Measurements from ENCODE around the gene CGB3.
A peak's percentile ranks its signal among the peaks of the same experiment; 100 is the strongest.
"Not testable (repeated sequence)": the region's sequence is repeated elsewhere in the genome, so short reads cannot be mapped to it uniquely, and the experiment has no call there.

CGB3 gene

DNA sequence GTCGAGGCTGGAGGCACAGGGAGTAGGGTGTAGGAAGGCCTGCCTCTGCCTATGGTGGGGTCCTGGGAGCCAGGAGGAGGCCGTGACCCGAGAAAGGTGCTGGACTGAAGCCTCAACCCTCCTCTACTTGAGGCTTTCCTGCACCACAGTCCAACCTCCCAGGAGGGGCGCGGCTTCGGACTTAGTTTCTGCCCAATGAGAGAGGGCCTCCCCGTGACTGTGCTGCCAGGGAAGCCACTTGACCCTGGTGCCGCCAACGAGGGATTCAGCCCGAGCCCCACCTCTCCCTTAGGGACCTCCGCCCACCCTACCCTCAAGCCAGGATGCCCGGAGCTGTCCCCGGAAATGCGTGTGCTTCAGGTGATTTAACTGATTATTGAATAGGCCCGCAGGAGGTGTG is at the start of gene CGB3:
CGB3 (minus strand) TSS at position 101 of the 400 bp plus-strand sequence. CDS start 362 bp downstream, outside the sequence.
- DNase-seq: not testable (repeated sequence)

DNA sequence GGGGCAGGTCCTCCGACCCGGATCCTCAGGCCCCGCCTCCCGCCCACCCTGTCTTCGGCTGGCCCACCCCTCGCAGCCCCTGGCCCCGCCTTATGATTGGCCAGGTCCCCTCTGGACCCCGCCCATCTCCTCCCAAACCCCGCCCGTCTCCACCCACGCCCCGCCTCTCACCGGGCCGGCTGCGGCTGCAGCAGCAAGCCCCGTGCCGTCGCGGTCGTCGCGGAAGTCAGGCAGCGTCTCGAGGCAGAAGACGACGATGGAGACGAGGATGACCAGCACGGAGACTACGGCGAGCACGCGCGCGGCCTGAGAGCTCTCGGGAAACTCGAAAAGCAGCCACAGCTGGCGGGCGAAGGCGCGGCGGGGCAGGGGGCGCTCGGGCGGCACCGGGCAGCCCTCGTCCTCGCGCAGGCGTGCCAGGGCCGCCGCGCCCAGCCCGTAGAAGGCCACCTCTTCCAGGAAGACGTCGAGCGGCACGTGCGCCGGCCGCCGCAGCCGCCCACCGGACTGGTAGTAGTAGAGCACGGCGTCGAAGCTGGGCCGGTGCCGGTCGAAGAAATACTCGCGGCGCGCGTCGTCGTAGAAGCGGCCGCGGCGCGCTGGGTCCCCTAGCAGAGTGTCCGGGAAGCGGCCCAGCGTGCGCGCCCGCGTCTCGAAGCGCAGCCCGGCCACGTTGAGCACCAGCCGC is 47.9 kb upstream of the CGB3 start:
- no peak for DNase-seq

GRCh38 chr19:49070416-49070815 is 46.3 kb upstream of the CGB3 start:
- DNase-seq: no peak

GRCh38 chr19:49069026-49069425 is 44.9 kb upstream of the CGB3 start:
- DNase-seq: no peak

DNA sequence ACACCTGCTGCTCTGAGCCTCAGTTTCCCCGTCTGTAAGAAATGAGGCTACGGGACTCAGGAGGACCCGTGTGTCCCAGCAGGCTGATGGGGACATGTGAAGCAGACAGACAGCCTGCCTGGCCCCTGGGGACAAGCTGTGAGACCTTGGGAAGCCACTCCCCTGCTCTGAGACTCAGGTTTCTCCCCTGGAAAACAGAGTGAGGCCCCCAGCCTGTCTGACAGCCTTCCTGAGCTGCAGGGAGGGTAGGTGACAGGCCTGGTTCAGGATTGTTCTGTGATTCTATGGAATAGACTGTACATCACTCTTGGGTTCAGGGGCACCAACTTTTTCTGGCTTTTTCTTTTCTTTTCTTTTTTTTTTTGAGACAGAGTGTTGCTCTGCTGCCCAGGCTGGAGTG is 43.4 kb upstream of the CGB3 start:
- DNase-seq: no peak

DNA sequence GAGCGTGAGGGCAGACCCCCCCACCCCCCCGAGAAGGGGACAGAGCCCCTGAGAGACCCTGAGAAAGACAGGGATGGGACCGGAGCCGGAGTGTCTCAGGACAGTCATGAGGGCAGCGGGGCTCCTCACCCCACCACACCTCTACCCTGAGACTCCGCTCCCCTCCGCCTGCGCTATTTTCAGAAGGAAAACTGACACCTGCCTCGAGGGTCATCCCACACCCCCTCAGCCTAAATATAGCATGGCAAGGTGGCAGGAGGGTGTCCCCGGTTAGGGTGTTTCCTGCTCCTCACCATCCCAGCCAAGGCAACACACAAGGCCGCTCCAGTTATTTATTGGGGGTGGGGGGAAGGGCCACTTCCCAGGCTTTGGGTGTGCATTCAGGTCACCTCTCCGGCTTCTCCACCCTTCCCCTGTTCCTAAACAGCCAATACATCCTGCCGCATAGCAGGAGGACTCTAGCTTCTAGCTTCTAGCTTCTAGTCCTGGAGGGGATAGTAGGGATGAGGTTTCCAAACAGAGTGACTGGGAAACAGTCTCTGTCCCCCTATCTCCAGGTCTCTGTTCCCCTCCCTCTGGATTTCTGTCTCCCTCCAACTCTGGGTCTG is 41.9 kb upstream of the CGB3 start:
- no peak for DNase-seq

- no peak for DNase-seq
Measured at GRCh38 chr19:49064768-49065611, 40.9 kb upstream of the CGB3 start, which contains the start of gene NTF4. TSS of gene NTF4 (minus strand) at chr19:49064818. CDS start at chr19:49061997, 2,821 bp downstream.

DNA sequence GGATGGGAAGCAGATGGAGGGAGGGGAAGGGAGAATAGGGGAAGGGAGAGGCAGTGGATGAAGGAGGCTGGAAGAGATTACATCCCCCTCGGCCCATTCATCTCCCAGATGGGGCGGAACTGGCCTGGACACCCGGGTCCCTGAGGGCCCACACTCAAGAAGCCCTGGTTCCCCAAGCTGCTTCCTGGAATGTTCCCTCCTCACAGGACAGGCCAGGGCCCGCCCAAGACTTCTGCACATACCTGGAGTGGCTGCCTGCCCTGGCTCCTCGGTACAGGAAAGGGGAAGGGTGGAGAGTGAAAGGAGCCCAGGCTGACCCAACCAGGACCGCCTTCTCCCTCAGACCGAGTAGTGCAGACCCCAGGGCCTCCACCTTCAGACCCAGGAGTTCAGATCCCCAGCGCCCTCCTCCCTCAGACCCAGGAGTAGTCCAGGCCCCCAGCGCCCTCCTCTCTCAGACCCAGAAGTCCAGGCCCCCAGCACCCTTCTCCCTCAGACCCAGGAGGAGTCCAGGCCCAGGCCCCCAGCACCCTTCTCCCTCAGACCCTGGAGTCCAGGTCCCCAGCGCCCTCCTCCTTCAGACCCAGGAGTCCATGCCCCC is 40.0 kb upstream of the CGB3 start:
- DNase-seq: no peak

- no peak for DNase-seq
Measured at GRCh38 chr19:49061445-49061844, 37.3 kb upstream of the CGB3 start.

DNA sequence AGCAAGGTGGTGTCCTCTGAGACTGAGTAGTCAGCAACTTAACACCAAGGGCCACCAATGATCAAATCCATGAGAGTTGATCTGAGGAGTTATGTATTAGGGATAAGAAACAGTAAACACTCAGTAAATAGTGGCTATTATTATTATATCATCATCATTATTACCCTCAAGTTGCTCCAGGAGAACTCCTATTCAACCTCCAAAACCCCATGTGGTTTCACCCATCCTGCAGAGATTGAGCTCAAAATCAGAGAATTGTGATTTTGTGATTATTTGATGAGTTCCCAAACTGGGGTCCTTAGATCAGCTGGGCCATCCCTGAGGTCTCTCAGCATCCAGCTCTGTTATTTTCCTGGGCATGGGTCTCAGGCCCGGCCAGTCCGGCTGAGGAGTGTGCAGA is 36.9 kb upstream of the CGB3 start:
- DNase-seq: no peak

DNA sequence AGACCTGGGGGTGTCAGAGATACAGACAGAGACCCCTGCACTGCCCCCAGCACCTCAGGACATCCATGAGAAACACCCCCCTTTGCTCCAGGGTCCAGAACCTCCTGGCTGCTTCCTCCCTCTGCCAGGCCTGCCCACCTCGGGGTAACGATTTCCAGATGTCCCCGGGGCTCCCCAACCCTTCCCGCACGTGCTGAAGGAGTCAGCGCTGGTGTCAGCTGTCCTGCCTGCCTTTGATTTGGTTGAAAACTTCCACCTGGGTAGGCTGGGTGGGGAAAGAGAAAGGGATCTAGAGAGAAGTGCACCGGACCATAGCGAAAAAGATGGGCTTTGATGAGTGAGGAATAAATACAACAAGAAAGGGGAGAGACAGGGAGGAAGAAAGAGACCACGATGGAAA is 34.9 kb upstream of the CGB3 start:
- no peak for DNase-seq

DNA sequence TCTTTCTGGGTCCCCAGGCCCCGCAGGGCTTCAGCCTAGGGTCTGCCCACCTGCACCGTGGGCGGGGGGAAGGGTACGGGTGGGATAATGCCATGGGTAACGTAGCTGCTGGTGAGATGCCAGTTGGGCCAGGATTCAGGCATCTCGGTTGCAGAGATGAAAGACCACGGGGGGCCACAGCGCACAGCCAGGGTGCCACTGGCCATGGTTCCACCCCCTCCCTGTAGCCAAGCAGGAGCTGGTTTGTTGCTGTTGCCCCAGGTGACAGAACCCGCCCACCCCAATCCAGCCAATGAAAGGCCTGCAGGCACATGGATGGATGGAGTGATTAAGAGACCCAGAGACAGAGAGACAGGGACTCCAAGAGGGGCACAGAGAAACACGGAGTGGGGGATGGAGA is 34.4 kb upstream of the CGB3 start:
- peak; percentile 6 for DNase-seq

DNA sequence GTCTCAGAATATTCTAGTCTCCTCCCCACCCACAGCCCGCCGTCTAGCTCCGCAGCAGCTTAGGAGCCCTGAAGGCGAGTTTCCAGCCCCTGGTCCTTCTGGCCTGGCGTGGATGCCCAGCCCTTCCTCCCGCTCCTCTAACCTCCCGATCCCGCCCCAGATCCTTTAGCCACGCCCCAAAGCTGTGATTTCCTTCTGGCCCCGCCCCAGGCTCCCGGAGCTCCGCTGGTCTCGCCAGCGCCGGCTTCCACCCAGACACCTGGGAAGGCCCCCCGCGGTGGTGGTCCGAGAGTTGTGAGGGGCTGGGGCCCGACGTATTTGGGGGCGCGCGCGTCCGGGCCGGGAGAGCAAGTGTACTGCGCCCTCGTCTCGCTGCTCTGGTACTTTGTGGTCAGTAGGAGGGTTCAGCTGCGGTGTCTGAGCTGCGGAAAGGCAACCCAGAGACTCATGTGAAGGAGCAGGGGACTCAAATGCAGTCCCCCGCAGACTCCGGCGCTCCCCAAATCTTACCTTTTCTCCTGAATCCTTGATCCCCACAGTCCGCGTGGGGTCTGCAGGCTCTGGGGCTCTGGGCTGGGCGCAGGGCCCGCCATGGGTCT is 33.6 kb upstream of the CGB3 start, which contains the start of gene CGB7:
CGB7 (minus strand) TSS at position 114 of the 599 bp plus-strand sequence. CDS start 2,374 bp downstream, outside the sequence.
- DNase-seq: no peak

- DNase-seq: not testable (repeated sequence)
Measured at GRCh38 chr19:49056902-49057596, 32.9 kb upstream of the CGB3 start.

GRCh38 chr19:49056101-49056901 is 32.2 kb upstream of the CGB3 start:
- no peak for DNase-seq

GRCh38 chr19:49050376-49051033 is 26.4 kb upstream of the CGB3 start:
- DNase-seq: not testable (repeated sequence)

DNA sequence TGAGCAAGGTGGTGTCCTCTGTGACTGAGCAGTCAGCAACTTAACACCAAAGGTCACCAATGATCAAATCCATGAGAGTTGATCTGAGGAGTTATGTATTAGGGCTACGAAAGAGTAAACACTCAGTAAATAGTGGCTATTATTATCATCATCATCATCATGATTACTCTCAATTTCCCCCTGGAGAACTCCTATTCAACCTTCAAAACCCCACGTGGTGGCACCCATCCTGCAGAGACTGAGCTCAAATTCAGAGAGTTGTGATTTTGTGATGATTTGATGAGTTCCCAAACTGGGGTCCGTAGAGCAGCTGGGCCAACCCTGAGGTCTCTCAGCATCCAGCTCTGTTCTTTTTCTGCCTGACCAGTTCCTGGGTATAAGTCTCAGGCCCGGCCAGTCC is 25.7 kb upstream of the CGB3 start:
- DNase-seq: not testable (repeated sequence)

- DNase-seq: not testable (repeated sequence)
Measured at GRCh38 chr19:49049011-49049410, 24.9 kb upstream of the CGB3 start, which contains the start of gene CGB8. TSS of gene CGB8 (minus strand) at chr19:49049111. CDS start at chr19:49048739, 372 bp downstream.

DNA sequence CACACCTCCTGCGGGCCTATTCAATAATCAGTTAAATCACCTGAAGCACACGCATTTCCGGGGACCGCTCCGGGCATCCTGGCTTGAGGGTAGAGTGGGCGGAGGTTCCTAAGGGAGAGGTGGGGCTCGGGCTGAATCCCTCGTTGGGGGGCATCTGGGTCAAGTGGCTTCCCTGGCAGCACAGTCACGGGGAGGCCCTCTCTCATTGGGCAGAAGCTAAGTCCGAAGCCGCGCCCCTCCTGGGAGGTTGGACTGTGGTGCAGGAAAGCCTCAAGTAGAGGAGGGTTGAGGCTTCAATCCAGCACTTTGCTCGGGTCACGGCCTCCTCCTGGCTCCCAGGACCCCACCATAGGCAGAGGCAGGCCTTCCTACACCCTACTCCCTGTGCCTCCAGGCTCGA is 19.4 kb upstream of the CGB3 start, which contains the start of gene CGB5:
CGB5 (plus strand) TSS at position 301 of the 400 bp plus-strand sequence. CDS start 362 bp downstream, outside the sequence.
- DNase-seq: not testable (repeated sequence)

DNA sequence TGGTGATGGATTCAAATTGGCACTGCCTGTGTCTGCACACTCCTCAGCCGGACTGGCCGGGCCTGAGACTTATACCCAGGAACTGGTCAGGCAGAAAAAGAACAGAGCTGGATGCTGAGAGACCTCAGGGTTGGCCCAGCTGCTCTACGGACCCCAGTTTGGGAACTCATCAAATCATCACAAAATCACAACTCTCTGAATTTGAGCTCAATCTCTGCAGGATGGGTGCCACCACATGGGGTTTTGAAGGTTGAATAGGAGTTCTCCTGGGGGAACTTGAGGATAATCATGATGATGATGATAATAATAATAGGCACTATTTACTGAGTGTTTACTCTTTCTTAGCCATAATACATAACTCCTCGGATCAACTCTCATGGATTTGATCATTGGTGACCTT is 18.5 kb upstream of the CGB3 start:
- DNase-seq: not testable (repeated sequence)
